A673 (cell line): ENCODE measurements around the gene FARP1.

Source experiments
- EZH2 ChIP-seq: fragments of 200-600 bp; sonication (generic); IDR thresholded peaks from 2 replicates; pipeline ENCODE4 v1.6.1; 2017; ENCODE audit warnings: borderline replicate concordance, low read depth, mild to moderate bottlenecking, mixed read lengths, antibody characterized with exemption, low read length; ENCODE audit not compliant: poor library complexity, severe bottlenecking
- TF ChIP-seq, protein P1 (sequence below): fragments of 300-800, 200-600 bp; sonication (generic); conservative IDR thresholded peaks from 2 replicates; pipeline ENCODE4 v1.5.1; 2017; ENCODE audit warnings: low read depth, mild to moderate bottlenecking, antibody characterized with exemption, low read length, moderate library complexity, mixed read lengths

DNA sequence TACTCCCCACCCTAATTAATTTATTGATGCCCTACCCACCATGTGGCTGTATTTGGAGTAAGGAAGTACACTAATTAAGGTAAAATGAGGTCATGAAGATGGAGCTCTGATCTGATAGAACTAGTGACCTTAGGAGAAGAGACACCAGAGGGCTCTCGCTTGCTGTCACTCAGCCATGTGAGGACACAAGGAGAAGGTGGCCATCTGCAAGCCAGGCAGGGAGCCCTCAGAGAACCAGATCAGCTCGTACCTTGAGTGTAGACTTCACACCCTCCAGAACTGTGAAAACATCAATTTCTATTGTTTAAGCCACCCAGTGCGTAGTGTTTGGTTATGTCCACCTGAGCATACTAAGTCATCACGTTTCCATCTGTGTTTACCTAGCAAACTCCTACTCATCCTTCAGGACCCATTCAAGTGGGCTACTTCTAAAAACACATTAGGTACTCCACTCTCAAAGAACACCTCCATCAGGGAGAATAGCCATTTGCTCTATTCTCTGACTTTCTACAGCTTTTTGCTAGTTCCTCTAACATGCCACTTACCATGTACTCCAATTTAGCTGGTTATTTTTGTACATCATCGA, 191.8 kb downstream of the FARP1 start:
- TF ChIP-seq, protein P1, sequence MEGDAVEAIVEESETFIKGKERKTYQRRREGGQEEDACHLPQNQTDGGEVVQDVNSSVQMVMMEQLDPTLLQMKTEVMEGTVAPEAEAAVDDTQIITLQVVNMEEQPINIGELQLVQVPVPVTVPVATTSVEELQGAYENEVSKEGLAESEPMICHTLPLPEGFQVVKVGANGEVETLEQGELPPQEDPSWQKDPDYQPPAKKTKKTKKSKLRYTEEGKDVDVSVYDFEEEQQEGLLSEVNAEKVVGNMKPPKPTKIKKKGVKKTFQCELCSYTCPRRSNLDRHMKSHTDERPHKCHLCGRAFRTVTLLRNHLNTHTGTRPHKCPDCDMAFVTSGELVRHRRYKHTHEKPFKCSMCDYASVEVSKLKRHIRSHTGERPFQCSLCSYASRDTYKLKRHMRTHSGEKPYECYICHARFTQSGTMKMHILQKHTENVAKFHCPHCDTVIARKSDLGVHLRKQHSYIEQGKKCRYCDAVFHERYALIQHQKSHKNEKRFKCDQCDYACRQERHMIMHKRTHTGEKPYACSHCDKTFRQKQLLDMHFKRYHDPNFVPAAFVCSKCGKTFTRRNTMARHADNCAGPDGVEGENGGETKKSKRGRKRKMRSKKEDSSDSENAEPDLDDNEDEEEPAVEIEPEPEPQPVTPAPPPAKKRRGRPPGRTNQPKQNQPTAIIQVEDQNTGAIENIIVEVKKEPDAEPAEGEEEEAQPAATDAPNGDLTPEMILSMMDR = no peak
- no peak for TF ChIP-seq EZH2
